ENCODE results near the gene CDH13.

Gene CDH13

DNA sequence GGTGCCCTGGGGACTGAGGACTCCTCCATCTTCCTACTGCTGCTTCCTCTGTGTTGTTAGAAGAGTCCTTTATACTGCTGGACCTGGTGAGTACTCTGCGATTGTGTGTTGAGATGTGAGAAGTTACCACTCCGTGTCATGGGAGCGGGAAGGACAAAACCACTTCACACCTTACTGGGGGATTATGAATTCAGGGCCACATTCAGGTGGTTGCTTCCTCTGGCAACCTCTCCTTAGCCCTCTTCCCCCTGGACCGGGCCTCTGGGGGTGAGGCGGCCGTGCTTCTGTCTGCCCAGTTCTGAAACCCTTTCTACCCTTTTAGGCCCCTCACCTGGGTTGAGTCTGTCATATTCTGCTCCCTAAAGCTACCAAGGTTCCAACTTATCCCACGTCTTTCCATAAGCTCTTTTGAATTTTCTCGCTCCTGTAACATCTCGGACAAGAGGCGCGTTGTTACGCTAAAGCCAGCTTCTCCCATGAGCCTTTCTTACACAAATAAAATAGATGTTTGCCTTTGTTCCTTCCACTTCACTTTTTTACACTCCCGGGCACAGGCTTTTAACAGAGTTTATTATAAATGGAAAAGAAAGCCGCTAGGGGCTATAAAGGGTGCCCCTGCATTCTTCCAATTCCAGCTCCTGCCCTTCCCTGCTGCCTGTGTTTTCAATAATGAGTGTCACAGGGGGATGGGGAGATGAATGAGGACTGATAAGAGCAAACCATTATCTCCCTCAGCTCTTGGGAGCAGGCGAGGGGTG, 20.7 kb upstream of the CDH13 start:
- TF ChIP-seq ZNF274 (IDR thresholded peaks at IDR 0.05; ENCODE audit: low read depth, low read length) = no peak

DNA sequence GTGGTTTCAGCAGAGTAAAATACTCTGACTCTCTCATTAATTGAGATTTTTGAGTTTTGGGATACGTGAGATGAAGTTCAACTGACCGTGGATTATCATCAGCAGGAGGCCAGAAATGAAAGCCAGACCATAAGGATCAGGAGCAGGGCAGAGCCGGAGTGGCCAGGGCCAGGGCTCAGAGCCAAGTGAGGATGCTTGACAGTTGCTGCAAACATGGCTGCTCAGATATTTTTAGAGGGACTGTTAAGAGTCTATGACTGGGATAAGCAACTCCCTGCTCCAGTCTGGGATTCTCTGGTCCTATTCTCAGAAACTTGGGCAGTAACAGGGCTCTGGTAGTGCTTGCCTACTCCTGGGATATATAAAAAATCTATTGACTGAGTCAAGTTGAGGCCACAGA, 17.6 kb upstream of the CDH13 start:
- no peak overlapping the region for H3K4me3 ChIP-seq (ENCODE audit: low read length)
- TF ChIP-seq ZNF274 (IDR thresholded peaks at IDR 0.05; ENCODE audit: low read depth, low read length) = no peak

More for the DNA sequence above, 20.7 kb upstream of the CDH13 start:
- no peak overlapping the region for H3K4me3 ChIP-seq (ENCODE audit: low read length)

DNA sequence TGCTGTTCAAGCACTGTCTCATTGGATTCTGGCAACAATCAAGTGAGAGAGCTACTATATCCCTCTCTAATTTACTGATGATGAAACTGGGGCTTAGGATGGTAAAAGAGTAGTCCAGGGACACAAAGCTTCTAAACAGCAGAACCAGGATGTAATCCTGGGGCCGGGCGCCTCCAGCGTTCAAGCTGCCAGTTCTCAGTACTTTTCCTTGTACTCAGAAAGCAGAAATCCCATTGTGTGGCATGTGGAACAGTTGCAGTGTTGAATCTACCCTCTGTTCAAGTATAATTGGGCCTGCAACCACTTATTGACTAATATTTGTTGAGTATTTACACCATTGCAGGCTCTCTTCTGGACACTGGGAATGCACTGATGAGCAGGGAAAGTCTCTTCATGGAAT, 14.5 kb upstream of the CDH13 start:
- no peak for TF ChIP-seq ZNF274 (IDR thresholded peaks at IDR 0.05; ENCODE audit: low read depth, low read length)
- no peak overlapping the region for H3K4me3 ChIP-seq (ENCODE audit: low read length)

DNA sequence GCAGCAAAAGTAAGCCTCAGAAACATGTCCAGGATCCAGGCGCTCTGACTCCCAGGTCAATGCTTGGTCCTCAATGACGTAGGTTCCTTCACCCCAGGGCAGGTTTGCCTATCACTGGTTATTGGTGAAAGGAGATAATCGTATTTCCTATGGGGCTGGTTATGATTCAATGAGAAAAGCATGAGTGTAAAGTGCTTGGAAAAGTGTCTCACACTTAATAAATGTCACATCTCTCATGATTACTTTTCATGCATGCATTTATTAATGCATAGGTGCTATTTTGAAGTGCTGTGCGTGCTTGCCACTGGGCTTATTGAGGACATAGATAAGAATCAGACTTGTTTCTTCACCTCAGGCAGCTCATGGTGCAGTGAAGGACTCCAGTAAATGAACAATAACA, 10.4 kb upstream of the CDH13 start:
- TF ChIP-seq ZNF274 (IDR thresholded peaks at IDR 0.05; ENCODE audit: low read depth, low read length) = no peak
- no peak overlapping the region for H3K4me3 ChIP-seq (ENCODE audit: low read length)

DNA sequence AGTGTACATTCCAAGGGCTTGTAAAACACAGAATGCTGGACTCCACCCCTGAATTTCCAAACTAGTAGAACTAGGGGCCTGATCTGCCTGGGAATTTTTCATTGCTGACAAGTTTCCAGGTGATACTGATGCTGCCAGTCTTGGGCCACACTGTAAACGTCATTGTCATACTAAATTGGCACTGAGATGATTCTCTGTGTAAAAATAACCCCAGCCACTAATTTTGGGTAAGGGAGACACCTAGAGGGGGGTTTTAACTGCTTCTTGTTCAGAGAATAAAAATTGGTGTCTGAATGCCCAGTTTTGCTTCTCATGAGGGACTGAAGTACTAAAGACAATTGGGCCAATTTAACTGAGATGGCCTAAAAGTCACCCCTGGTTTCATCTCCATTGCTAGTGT, 5.0 kb upstream of the CDH13 start:
- no peak overlapping the region for H3K4me3 ChIP-seq (ENCODE audit: low read length)
- no peak for TF ChIP-seq ZNF274 (IDR thresholded peaks at IDR 0.05; ENCODE audit: low read depth, low read length)

DNA sequence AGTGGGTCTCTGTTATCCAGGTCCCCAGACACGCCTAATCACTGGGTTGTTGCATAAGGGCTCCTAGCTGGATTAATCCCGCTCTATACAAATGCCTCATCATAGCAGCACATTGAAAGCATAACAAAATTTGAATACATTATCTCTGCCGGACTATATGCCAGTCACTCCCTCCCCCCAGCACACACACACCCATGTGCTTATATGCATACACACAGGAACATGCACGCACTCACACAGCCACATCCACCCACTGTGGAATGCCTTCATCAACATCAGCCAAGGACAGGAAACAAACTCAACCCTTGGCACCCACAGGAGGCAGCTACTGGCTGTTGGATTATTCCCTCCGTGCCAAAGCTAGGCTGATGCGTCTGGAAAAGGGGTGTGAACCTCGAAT, 3.5 kb upstream of the CDH13 start:
- TF ChIP-seq ZNF274 (IDR thresholded peaks at IDR 0.05; ENCODE audit: low read depth, low read length) = no peak
- no peak overlapping the region for H3K4me3 ChIP-seq (ENCODE audit: low read length)

DNA sequence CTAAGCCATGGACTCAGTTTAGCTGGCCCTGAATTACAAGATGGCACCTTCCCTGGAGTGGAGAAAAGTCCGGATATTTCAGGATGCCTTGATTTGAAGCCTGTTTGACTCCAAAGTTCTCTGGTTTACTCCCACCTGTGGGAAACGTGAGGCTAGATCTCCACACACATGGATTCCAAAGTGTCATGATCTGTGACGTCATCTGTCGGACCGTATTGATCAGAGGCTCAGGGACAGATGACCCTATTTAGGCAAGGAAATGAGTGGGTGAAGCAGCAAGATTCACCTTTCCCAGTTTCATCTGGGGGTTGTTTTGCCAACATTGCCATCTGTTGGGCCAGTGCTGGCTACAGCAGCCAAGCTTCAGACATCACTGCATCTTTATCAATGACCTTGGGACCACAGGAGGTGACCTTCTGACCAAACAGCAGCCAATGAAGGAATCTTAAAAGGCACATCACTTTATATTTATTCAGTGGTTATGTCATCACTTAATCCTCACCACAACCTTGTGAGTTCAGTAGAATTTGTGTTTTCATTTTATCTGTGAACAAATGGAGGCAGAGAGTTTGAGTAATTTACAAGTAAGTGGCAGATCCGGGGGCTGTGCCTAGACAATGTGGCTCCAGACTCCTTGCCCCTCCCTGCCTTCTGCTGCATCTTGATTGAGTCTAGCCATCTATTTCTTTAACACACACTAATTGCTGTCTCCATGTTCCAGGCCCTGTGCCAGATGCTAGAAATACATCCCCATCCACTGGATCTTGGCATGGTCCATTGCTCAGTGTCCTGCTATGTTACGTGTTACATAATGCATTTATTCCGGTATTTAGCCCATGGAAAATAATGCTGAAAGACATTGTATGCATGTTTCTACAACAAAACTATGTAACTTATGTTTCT, 1.5 kb upstream of the CDH13 start:
- no peak overlapping the region for H3K4me3 ChIP-seq (ENCODE audit: low read length)
- TF ChIP-seq ZNF274 (IDR thresholded peaks at IDR 0.05; ENCODE audit: low read depth, low read length) = no peak

DNA sequence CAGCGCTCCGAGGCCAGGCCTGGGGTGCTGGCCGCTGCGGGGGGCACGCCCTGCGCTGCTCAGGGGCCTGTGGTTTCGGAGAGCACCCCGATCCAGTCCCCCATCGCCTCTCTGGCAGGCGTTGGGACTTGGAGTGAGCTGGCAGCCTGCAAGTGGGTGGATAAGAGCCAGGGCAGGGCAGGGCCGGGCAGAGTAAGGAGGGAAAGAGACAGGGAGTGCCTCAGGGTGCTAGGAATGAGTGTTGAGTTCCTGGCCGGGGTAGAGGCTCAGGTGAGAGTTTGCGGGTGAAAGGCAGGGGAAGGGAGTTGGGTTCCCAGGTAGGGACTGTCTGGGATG, 1.3 kb downstream of the CDH13 start:
- H3K4me3 ChIP-seq (ENCODE audit: low read length) = no peak overlapping the region
- no peak for TF ChIP-seq ZNF274 (IDR thresholded peaks at IDR 0.05; ENCODE audit: low read depth, low read length)

DNA sequence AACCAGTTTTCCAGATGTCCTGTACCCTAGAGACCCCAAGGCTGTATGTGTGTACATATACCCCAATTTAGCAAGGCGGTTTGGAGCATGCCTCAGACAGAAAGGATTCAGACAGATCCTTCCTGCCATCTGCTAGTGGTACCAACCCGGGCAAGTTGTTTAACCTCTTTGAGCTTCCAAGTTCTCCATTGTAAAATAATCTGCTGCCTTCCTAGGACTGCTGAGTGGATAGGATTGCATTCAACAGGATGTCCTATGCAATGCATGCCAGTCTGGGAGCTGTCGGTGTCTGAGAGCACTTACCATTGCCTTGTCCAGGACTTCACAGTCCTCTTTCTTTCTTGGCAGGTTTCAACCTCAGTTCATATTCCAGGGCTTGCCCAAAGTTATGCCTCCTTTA, 1.9 kb downstream of the CDH13 start:
- no peak for TF ChIP-seq ZNF274 (IDR thresholded peaks at IDR 0.05; ENCODE audit: low read depth, low read length)
- H3K4me3 ChIP-seq (ENCODE audit: low read length) = no peak overlapping the region

DNA sequence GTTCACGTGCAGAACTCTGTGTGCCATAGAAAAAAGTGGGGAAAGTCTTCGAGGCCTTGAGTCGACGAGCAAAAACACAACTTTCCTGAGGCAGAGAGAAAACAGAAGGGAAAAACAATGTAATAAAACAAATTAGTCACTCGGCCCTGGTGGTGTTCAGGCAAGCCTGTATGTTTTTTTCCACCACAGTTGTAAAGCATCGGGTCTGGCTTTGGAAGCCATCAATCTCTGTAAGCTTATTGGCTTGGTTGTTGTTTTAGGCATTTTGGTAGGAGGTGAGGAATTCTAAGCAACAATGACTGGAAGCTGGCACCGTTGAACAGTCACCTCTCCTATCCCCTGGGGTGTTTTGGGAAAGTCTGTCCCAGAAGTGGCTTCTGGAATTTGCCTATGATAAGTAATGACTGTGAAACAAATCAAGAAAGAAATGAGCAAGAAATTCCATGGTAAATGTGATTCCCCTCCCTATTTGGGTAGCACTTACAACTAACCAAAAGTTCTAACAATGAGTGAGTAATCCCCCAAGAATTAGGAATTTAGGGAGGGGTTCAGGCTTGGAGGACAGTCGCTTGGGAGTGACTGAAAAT, 2.8 kb downstream of the CDH13 start:
- no peak overlapping the region for H3K4me3 ChIP-seq (ENCODE audit: low read length)
- TF ChIP-seq ZNF274 (IDR thresholded peaks at IDR 0.05; ENCODE audit: low read depth, low read length) = no peak

DNA sequence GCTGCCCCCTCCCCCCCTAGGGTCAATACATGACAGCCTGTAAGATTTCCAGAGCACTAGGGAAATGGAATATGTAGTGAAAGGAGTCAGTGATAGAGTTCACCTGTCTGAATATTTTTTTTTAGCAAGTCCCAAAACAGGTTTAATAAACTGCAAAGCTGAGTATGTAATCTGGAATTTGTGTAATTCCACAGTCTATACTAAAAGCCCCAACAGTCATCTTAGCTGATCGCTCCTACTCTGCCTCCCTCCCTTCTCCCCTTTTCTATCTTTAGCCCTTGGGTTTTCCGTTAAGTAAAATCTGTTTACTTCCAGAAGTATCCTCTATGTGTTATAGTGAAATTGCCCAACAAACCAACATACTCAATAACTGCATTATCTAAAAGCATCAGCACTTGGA, 3.5 kb downstream of the CDH13 start:
- TF ChIP-seq ZNF274 (IDR thresholded peaks at IDR 0.05; ENCODE audit: low read depth, low read length) = no peak
- H3K4me3 ChIP-seq (ENCODE audit: low read length) = no peak overlapping the region

DNA sequence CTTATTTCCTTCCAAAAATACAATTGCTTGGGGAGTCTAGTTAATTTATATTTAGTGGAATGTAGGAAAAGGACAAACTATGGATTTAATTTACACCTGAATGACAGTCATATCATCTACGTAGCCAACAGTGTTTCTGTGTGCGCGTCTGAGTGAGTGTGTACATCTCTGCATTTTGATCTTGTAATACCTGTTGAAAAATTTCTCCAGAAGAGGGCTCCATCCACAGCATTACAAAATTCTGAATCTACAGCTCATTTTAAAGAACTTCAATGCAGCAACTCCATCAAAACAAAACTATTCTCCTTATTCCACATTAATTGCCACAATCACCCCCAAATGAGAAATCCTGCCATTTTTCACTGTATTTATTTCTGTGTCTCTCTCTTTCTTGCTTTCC, 3.9 kb downstream of the CDH13 start:
- H3K4me3 ChIP-seq (ENCODE audit: low read length) = no peak overlapping the region
- TF ChIP-seq ZNF274 (IDR thresholded peaks at IDR 0.05; ENCODE audit: low read depth, low read length) = no peak

DNA sequence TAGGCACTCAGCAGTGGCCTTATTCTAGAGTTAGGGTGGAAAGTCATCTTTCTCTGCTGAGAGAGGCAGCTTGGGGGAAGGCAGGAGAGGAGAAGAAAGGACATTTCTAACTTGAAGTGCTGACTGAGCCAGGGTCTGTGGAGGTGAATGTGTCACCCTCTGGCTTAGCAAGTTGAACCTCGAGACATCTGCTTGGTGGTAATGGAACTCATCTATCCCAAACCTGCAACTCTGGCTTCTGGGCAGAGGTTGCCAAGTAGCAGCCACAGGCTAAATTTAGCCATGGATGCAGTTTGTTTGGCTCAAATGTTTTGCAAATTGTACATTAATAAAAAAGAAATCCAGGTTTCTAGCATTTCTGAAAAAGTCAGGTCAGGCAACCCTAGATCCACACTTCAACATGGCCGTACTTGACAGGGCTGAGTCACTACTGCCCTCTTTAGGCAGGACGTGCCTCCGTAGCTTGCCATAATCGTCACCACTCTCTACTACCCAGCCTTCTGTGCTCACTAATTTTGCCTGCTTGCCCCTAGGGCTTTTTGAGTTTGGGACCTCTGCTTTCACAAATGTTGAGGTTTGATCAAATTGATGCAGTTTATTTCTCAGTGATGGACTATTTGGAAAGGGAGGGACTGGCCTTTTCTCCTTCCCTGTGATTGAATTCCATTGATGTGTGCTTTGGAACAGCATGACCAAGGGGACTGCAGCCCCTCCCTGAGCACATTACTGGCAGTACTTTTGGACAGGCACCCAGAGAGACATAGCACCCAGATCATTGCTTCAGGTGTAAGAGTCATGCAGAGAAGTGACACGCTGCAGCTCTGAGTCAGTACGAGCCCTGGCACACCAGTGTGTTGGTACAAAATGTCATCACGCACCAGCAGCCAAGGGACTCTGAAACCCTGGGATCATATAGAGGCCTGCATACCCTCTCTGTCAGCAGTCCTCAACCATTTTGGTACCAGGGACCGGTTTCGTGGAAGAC, 5.2 kb downstream of the CDH13 start:
- TF ChIP-seq ZNF274 (IDR thresholded peaks at IDR 0.05; ENCODE audit: low read depth, low read length) = no peak
- no peak overlapping the region for H3K4me3 ChIP-seq (ENCODE audit: low read length)
